Activated CD8-positive, alpha-beta memory T cell treated with anti-CD3 and anti-CD28 coated beads, Interleukin-2, amount 50 U/mL, for 24 hours (primary cell): Measurements from ENCODE around the gene GOLGA6L10.
"Not testable (repeated sequence)": the region's sequence is repeated elsewhere in the genome, so short reads cannot be mapped to it uniquely, and the experiment has no call there.

ENCODE experiments used
- DNase-seq: peaks from one replicate; pipeline ENCODE4 v3.0.0-alpha.2; 2020; ENCODE audit errors: extremely low read depth

Gene GOLGA6L10

GRCh38 chr15:82317516-82317915 is 31.8 kb downstream of the GOLGA6L10 start:
- DNase-seq: not testable (repeated sequence)

DNA sequence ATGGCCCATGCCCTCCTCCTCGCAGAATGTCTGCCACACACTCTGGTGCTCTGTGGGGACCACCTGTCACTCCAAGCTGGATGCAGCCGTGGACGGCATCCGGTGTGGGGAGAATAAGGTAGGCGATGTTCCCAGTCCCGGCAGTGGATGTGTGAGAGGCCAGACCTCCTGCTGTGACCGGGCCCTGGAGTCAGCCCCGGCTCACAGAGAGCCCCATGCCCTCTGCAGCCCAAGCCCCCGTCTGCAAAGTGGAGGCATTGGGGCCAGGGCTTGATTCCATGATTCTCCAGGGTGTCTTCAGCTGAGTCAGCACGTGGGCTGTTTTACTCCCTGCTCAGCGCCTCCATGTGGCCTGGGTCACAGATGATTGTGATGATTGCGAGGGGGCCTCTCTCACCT is 32.2 kb downstream of the GOLGA6L10 start:
- DNase-seq: no peak

GRCh38 chr15:82316247-82317090 is 32.8 kb downstream of the GOLGA6L10 start:
- DNase-seq: not testable (repeated sequence)

- DNase-seq: no peak
Observed at GRCh38 chr15:82315519-82316246, 33.6 kb downstream of the GOLGA6L10 start.

- no peak for DNase-seq
Observed at GRCh38 chr15:82314769-82315518, 34.3 kb downstream of the GOLGA6L10 start.

GRCh38 chr15:82313951-82314768 is 35.1 kb downstream of the GOLGA6L10 start:
- DNase-seq: not testable (repeated sequence)

- DNase-seq: no peak
Observed at GRCh38 chr15:82313446-82313845, 35.8 kb downstream of the GOLGA6L10 start.

- DNase-seq: no peak
Observed at GRCh38 chr15:82312586-82313349, 36.5 kb downstream of the GOLGA6L10 start.

GRCh38 chr15:82311321-82311720 is 38.0 kb downstream of the GOLGA6L10 start:
- DNase-seq: not testable (repeated sequence)

GRCh38 chr15:82309802-82310201 is 39.5 kb downstream of the GOLGA6L10 start:
- no peak for DNase-seq

- no peak for DNase-seq
Observed at GRCh38 chr15:82307714-82308081, 41.6 kb downstream of the GOLGA6L10 start.

- no peak for DNase-seq
Observed at GRCh38 chr15:82306791-82307713, 42.2 kb downstream of the GOLGA6L10 start.

DNA sequence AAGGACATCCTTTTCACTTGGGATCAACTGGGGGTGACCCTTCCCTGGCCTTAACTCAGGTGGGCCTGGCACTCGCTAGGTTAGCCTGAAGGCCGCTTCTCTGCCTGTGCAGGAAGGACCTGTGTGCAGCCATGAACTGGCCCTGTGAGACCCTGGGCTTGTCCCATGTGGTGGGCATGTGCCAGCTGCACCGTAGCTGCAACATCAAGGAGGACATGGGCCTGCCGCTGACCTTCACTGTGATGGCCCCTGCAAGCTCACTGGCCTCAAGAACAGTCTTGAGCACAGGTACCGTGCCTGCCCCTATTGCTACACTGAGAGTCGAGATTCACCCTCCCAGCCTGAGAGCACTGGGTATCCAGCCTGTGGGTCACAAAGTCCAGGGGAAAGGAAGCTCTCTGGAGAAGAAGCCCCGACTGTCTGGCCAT is 43.6 kb downstream of the GOLGA6L10 start:
- no peak for DNase-seq

DNA sequence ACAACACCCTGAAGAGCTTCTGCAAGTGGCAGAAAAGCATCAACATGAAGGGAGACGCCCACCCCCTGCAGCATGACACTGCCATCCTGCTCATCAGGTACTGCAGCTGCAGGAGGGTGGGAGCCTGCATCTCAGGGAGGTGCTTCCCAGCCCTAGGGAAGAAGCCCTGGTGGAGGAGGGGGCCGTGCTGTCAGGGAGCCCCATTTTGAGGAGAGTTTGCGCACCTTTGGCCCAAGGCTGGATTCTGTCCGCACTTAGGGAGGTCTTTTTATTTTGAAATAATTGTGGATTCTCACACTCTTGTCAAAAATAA is 44.5 kb downstream of the GOLGA6L10 start:
- no peak for DNase-seq

DNA sequence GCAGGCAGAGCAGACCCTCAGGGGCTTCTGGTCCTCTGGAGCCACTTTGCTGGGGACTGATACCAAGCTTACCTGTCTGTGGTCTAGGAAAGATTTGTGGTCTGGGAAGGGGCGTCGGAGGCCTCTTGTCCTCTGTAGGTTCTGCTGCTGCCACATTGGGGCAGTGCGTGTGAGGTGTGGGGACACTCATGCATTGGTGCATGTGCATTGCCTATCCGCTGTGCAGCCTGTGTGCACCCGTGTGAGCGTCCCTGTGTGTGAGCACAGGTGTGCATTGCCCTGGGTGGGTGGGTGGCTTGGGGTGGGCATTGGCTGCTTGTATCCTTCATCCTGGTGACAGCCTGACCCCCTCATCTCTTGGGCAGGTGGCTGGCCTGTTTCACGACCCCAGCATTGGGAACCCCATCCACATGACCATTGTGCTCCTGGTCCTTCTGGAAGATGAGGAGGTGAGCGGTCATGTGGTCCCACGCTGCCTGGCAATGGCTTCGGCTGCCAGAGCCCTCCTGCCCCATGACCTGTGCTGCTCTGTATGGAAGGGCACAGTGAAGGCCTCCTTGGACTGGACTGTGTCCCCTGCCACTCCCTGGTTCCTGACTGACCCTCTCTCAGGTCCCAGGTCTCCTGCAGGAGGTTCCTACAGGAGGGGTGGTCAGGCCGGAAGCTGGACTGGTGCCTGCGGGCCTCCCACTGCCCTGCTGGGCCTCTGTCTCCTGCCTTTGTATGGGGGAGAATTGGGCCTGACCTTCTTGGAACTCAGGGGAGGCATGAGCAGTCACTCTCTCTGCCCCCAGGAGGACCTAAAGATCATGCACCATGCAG is 45.1 kb downstream of the GOLGA6L10 start:
- no peak for DNase-seq

- no peak for DNase-seq
Observed at GRCh38 chr15:82301296-82302016, 47.8 kb downstream of the GOLGA6L10 start.

GRCh38 chr15:82300883-82301282 is 48.4 kb downstream of the GOLGA6L10 start:
- no peak for DNase-seq

GRCh38 chr15:82300326-82300725 is 48.9 kb downstream of the GOLGA6L10 start:
- not testable (repeated sequence) for DNase-seq
